Body of pancreas (tissue), 4 donors: ENCODE data around the gene DSTN. TPM values are rescaled to one million over a fixed set of nuclear protein-coding genes. Genes with fewer than 3 reads are reported as not detected.

Experiments used
- ATAC-seq: fragments of 150-250 bp; one replicate; pipeline ENCODE4 v1.9.1; 2016
- DNase-seq, 4 donors: peaks; one replicate each; pipeline ENCODE4 v3.0.0-alpha.2; 2019
- H3K27ac ChIP-seq, 4 donors: fragments of 200-600 bp; sonication (generic); 1 replicate in 3 of 4; 2 replicates in 1 of 4; pipeline versions ENCODE4 v1.5.1 to v1.6.1; 2016 to 2019; ENCODE audit warnings: mild to moderate bottlenecking in 1 of 4, mixed read lengths in 1 of 4, moderate library complexity in 1 of 4
- H3K27me3 ChIP-seq, 2 donors: fragments of 200-600 bp; sonication (generic); one replicate each; pipeline ENCODE4 v1.6.0; 2016; ENCODE audit warnings: mild to moderate bottlenecking in 1 of 2
- H3K36me3 ChIP-seq, 2 donors: fragments of 200-600 bp; sonication (generic); replicated peaks in 1 of 2; 2 replicates each; pipeline ENCODE4 v1.5.1; 2016; ENCODE audit warnings: low read depth in 2 of 2; ENCODE audit not compliant: insufficient read depth in 1 of 2
- H3K4me1 ChIP-seq: fragments of 200-600 bp; sonication (generic); one replicate; pipeline ENCODE4 v1.6.0; 2016
- H3K4me3 ChIP-seq, 2 donors: fragments of 200-600 bp; sonication (generic); 1 replicate in 1 of 2; 2 replicates in 1 of 2; pipeline ENCODE4 v1.5.1; 2016 to 2019
- H3K9me3 ChIP-seq, 3 donors: fragments of 200-600 bp; sonication (generic); 1 replicate in 2 of 3; 2 replicates in 1 of 3; pipeline ENCODE4 v1.5.1; 2016
- CTCF ChIP-seq, 7 experiments: fragments of 450-650 bp in 4 of 7; fragments of 200-600 bp in 3 of 7; sonication (generic) in 3 of 7; IDR thresholded peaks; one replicate each; pipeline ENCODE4 v1.5.1; 2016 to 2019; ENCODE audit warnings: antibody characterized with exemption in 7 of 7
- POLR2A ChIP-seq, 3 donors: fragments of 450-650 bp; IDR thresholded peaks; one replicate each; pipeline ENCODE4 v1.6.1; 2016; ENCODE audit warnings: antibody characterized with exemption in 3 of 3, mild to moderate bottlenecking in 2 of 3
- WGBS, 2 donors: methylation state at CpG; one replicate each; pipeline ENCODE4 v1.1.5; 2017; 5-methylcytosine and 5-hydroxymethylcytosine counted together
- intact Hi-C: fragments of 100-400 bp; cut with DNase I; formaldehyde crosslinking; loops from one replicate; pipeline ENCODE4 v1.15.1; 2023
- total RNA-seq, 2 donors: library from RNA; depleted of rRNA; stranded (reverse); fragments of >200 nt; gene quantifications; one replicate each; pipeline ENCODE4 v1.1.0, GENCODE V29; 2016

DSTN gene
- total RNA-seq, 2 donors from 2014 or later, result 103 to 464 TPM

- ATAC-seq, result no peak
These were observed 44.7 kb upstream of the DSTN start for GRCh38 chr20:17525132-17525531.

GRCh38 chr20:17525650-17526049 lies 44.2 kb upstream of the DSTN start:
- Histone ChIP-seq H3K27ac (no peak overlapping the region), H3K9me3 (no peaks in the 10 kb centered on the region), H3K36me3 (no peaks in the 10 kb centered on the region), H3K27me3 (no peaks in the 10 kb centered on the region), H3K4me3 (no peak overlapping the region), H3K4me1 (peaks cover 6% of the 10 kb centered on the region)
- peak; percentile 29 to 44 (median 40) for DNase-seq
- TF ChIP-seq POLR2A (IDR thresholded peaks at IDR 0.05) (no peak), CTCF (IDR thresholded peaks at IDR 0.05) (no peak)
- peak; percentile 60 for ATAC-seq
- intact Hi-C loops, result no loop called here

More at GRCh38 chr20:17525132-17525531, 44.7 kb upstream of the DSTN start:
- H3K4me1 ChIP-seq, result peaks cover 2% of the 10 kb centered on the region
- H3K36me3 ChIP-seq, result no peaks in the 10 kb centered on the region
- 86 to 98% methylated on average over 5 of the region's 5 CpGs for WGBS, 2 donors
- H3K9me3 ChIP-seq, result no peaks in the 10 kb centered on the region
- H3K4me3 ChIP-seq, result no peak overlapping the region
- H3K27me3 ChIP-seq, result no peaks in the 10 kb centered on the region
- DNase-seq, result no peak
- intact Hi-C loops, result no loop called here
- TF ChIP-seq CTCF (IDR thresholded peaks at IDR 0.05) (no peak), POLR2A (IDR thresholded peaks at IDR 0.05) (no peak)
- H3K27ac ChIP-seq, result no peak overlapping the region

- DNase-seq, result no peak
- intact Hi-C loops, result no loop called here
- H3K4me1 ChIP-seq, result peaks cover 15% of the 10 kb centered on the region
These were observed 40.3 kb upstream of the DSTN start for GRCh38 chr20:17529586-17529985.

GRCh38 chr20:17530153-17530552 lies 39.7 kb upstream of the DSTN start:
- Histone ChIP-seq H3K9me3 (no peaks in the 10 kb centered on the region), H3K4me3 (no peak overlapping the region), H3K27me3 (no peaks in the 10 kb centered on the region), H3K27ac (peak overlapping the region in 3 of 4 donors; percentile 27 to 91 (median 85)), H3K36me3 (no peaks in the 10 kb centered on the region), H3K4me1 (peaks cover 15% of the 10 kb centered on the region)
- DNase-seq (no peak), ATAC-seq (no peak)
- intact Hi-C loops, result no loop called here
- no peak for TF ChIP-seq POLR2A (IDR thresholded peaks at IDR 0.05)
- TF ChIP-seq CTCF (IDR thresholded peaks at IDR 0.05), result no peak
- WGBS, 2 donors, result 80 to 82% methylated on average over 7 of the region's 7 CpGs

More at GRCh38 chr20:17529586-17529985, 40.3 kb upstream of the DSTN start:
- TF ChIP-seq CTCF (IDR thresholded peaks at IDR 0.05), result no peak
- TF ChIP-seq POLR2A (IDR thresholded peaks at IDR 0.05), result no peak
- Histone ChIP-seq H3K4me3 (no peak overlapping the region), H3K36me3 (no peaks in the 10 kb centered on the region), H3K9me3 (no peaks in the 10 kb centered on the region), H3K27me3 (no peaks in the 10 kb centered on the region), H3K27ac (no peak overlapping the region)
- no peak for ATAC-seq
